ENCODE measurements around the gene NFIA. TPM values are rescaled to one million over a fixed set of nuclear protein-coding genes. Genes with fewer than 3 reads are reported as not detected.

The NFIA gene
- total and polyA plus RNA-seq, 10 of the 15 experiments (the other 5 are each of a cell fraction or from before 2014, with no cell fraction given): 0.10 to 0.16 TPM; not detected in 8

DNA sequence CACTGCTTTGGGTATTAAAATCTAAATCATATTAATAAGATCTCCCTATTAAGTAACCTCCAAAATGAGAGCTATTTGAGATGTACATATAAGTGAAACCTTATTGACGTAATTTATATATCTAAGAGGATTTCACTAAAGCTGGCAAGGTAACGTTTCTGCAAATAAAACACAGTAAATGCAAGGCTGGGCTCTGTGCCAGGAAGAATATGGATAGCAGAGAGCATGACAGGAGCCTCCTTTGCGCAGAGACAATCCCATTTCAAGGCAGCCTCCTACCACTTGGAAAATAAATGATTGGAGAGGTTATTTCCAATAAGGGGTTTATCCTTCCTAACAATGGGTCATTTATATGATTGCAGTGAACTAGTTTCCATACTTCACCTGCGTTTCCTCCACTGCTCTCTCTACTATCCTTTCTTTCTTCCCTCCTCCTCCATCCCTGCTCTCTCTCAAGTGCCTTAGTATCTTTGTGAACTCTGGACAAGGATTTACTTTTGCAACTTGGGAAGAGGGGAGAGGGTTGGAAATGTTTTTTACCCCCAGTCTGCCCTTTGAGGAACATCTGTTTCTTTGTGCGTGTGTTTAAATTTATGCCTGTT, 3.0 kb upstream of the NFIA start:
- CTCF ChIA-PET: no interaction called here
- FAIRE-seq: no peak
- Histone ChIP-seq H3K9ac (ENCODE audit: control insufficient read depth, insufficient read depth, low read length) (no peak overlapping the region), H3K36me3 (ENCODE audit: control insufficient read depth in 2 of 2, insufficient read depth in 2 of 2, low read length in 1 of 2) (no peaks in the 10 kb centered on the region), H2AFZ (ENCODE audit: control insufficient read depth, low read depth, low read length) (no peak overlapping the region), H3K4me1 (ENCODE audit: control insufficient read depth, insufficient read depth, low read length) (peaks cover 5% of the 10 kb centered on the region), H4K20me1 (ENCODE audit: control insufficient read depth, insufficient read depth) (no peaks in the 10 kb centered on the region), H3K27me3 (replicated peaks in 1 of 2; ENCODE audit: control insufficient read depth in 2 of 2, insufficient read depth in 2 of 2, low read length in 1 of 2) (peaks cover 2 to 31% of the 10 kb centered on the region in 2 experiments), H3K9me3 (replicated peaks; ENCODE audit: control insufficient read depth, insufficient read depth, low read length) (no peaks in the 10 kb centered on the region; the same call in 2 of the 3 replicates), H3K79me2 (ENCODE audit: control insufficient read depth, insufficient read depth, low read length) (no peaks in the 10 kb centered on the region), H3K4me3 (no peak overlapping the region), H3K27ac (ENCODE audit: control insufficient read depth, insufficient read depth) (no peak overlapping the region), H3K4me2 (ENCODE audit: control insufficient read depth, insufficient read depth) (no peak overlapping the region)
- no peak for ATAC-seq
- BruUV-seq (replicated peaks): no TSS peak
- SMC1A ChIA-PET (ENCODE audit: uncharacterized antibody, unreplicated experiment): no interaction called here
- intact Hi-C loops (cut with micrococcal nuclease; ENCODE audit: unreplicated experiment): loop anchor here (10.0 kb wide), 1 partner anchor 255 kb away; no protein-coding TSS in a partner anchor
- WGBS (ENCODE audit: insufficient coverage, insufficient replicate concordance, low lambda C conversion rate, missing lambda C conversion rate): 42% methylated on average over 5 of the region's 5 CpGs
- POLR2A ChIA-PET: no interaction called here
- no peak for TF ChIP-seq CEBPB (IDR thresholded peaks at IDR 0.05; ENCODE audit: borderline replicate concordance in 1 of 2, low read depth in 2 of 2, low read length in 2 of 2)
- TF ChIP-seq, protein P1, sequence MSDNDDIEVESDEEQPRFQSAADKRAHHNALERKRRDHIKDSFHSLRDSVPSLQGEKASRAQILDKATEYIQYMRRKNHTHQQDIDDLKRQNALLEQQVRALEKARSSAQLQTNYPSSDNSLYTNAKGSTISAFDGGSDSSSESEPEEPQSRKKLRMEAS (IDR thresholded peaks at IDR 0.05; ENCODE audit: low read depth, low read length): no peak
- TF ChIP-seq ZBED1 (IDR thresholded peaks at IDR 0.05; ENCODE audit: borderline replicate concordance): no peak
- TF ChIP-seq NFXL1 (IDR thresholded peaks at IDR 0.05; ENCODE audit: borderline replicate concordance): no peak
- no peak for TF ChIP-seq TCF7 (IDR thresholded peaks at IDR 0.05; ENCODE audit: borderline replicate concordance)
- TF ChIP-seq ZSCAN29 (IDR thresholded peaks at IDR 0.05): no peak
- TF ChIP-seq ASH2L (IDR thresholded peaks at IDR 0.05; ENCODE audit: borderline replicate concordance, low read depth): no peak
- DNase-seq (ENCODE audit: low read depth, low spot score): no peak
- in situ Hi-C loops (cut with MboI): no loop called here
- RAD21 ChIA-PET (ENCODE audit: unreplicated experiment): no interaction called here

DNA sequence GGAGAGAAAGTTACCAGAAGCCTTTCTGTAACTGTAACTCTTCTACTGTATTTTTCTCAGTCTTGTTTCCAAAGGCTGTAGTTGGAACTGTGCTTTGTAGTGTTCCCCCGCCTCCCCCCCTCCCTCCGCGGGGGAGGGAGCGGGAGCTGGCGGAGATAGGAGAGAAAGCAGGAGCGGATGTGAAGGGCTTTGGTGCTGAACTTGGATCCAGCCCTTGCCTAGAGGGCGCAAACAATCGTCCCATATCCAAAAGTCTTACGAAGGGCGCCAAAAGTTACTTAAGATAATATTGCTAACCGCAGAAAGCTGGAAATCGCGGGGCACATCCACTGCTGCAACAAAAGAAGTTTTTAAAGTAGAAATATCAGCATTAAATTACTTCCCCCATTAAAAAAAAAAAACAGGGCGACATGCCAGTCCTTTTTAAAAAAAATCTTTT, 2.4 kb upstream of the NFIA start:
- POLR2A ChIA-PET: no interaction called here
- ATAC-seq (no peak), FAIRE-seq (no peak), DNase-seq (ENCODE audit: low read depth, low spot score) (no peak)
- no peak overlapping the region for H3K4me3 ChIP-seq
- no peak overlapping the region for H2AFZ ChIP-seq (ENCODE audit: control insufficient read depth, low read depth, low read length)
- RAD21 ChIA-PET (ENCODE audit: unreplicated experiment): no interaction called here
- H3K27ac ChIP-seq (ENCODE audit: control insufficient read depth, insufficient read depth): no peak overlapping the region
- BruUV-seq (replicated peaks): no TSS peak
- SMC1A ChIA-PET (ENCODE audit: uncharacterized antibody, unreplicated experiment): no interaction called here
- no peaks in the 10 kb centered on the region for H3K36me3 ChIP-seq (ENCODE audit: control insufficient read depth in 2 of 2, insufficient read depth in 2 of 2, low read length in 1 of 2)
- TF ChIP-seq PAX8 (IDR thresholded peaks at IDR 0.05) (no peak), ZNF217 (IDR thresholded peaks at IDR 0.05) (no peak), CHD1 (IDR thresholded peaks at IDR 0.05; ENCODE audit: low read depth, low read length) (no peak), SMC3 (IDR thresholded peaks at IDR 0.05; ENCODE audit: borderline replicate concordance, low read length) (no peak), SIX5 (IDR thresholded peaks at IDR 0.05; ENCODE audit: low read depth, low read length, severe bottlenecking) (no peak), NR2F1 (conservative IDR thresholded peaks at IDR 0.05) (no peak), FOXM1 (IDR thresholded peaks at IDR 0.05; ENCODE audit: low read depth, low read length) (no peak), CBFB (IDR thresholded peaks at IDR 0.05; ENCODE audit: low read depth) (no peak), SREBF2 (IDR thresholded peaks at IDR 0.05; ENCODE audit: low read length) (no peak)
- TF ChIP-seq, protein P2, sequence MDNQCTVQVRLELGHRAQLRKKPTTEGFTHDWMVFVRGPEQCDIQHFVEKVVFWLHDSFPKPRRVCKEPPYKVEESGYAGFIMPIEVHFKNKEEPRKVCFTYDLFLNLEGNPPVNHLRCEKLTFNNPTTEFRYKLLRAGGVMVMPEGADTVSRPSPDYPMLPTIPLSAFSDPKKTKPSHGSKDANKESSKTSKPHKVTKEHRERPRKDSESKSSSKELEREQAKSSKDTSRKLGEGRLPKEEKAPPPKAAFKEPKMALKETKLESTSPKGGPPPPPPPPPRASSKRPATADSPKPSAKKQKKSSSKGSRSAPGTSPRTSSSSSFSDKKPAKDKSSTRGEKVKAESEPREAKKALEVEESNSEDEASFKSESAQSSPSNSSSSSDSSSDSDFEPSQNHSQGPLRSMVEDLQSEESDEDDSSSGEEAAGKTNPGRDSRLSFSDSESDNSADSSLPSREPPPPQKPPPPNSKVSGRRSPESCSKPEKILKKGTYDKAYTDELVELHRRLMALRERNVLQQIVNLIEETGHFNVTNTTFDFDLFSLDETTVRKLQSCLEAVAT (IDR thresholded peaks at IDR 0.05): no peak
- TF ChIP-seq, protein P3, sequence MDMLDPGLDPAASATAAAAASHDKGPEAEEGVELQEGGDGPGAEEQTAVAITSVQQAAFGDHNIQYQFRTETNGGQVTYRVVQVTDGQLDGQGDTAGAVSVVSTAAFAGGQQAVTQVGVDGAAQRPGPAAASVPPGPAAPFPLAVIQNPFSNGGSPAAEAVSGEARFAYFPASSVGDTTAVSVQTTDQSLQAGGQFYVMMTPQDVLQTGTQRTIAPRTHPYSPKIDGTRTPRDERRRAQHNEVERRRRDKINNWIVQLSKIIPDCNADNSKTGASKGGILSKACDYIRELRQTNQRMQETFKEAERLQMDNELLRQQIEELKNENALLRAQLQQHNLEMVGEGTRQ (IDR thresholded peaks at IDR 0.05; ENCODE audit: borderline replicate concordance, low read depth, low read length): no peak
- no peak overlapping the region for H3K4me2 ChIP-seq (ENCODE audit: control insufficient read depth, insufficient read depth)
- H3K79me2 ChIP-seq (ENCODE audit: control insufficient read depth, insufficient read depth, low read length): no peaks in the 10 kb centered on the region
- peaks cover 5% of the 10 kb centered on the region for H3K4me1 ChIP-seq (ENCODE audit: control insufficient read depth, insufficient read depth, low read length)
- CTCF ChIA-PET: no interaction called here
- H4K20me1 ChIP-seq (ENCODE audit: control insufficient read depth, insufficient read depth): no peaks in the 10 kb centered on the region
- in situ Hi-C loops (cut with MboI) (no loop called here), intact Hi-C loops (cut with micrococcal nuclease; ENCODE audit: unreplicated experiment) (loop anchor here (10.0 kb wide), 1 partner anchor 255 kb away; no protein-coding TSS in a partner anchor)
- no peak overlapping the region for H3K9ac ChIP-seq (ENCODE audit: control insufficient read depth, insufficient read depth, low read length)
- peaks cover 2 to 31% of the 10 kb centered on the region in 2 experiments for H3K27me3 ChIP-seq (replicated peaks in 1 of 2; ENCODE audit: control insufficient read depth in 2 of 2, insufficient read depth in 2 of 2, low read length in 1 of 2)
- WGBS (ENCODE audit: insufficient coverage, insufficient replicate concordance, low lambda C conversion rate, missing lambda C conversion rate): 9% methylated on average over 11 of the region's 14 CpGs
- no peaks in the 10 kb centered on the region; the same call in 2 of the 3 replicates for H3K9me3 ChIP-seq (replicated peaks; ENCODE audit: control insufficient read depth, insufficient read depth, low read length)

Data from GM12878 (cell line).